NOMO-1 treated with DMSO at 0.1 percent for 48 hours (cell line): ENCODE results near the gene OOSP2.
A peak's percentile ranks its signal among the peaks of the same experiment; 100 is the strongest.

ENCODE experiments used
- DNase-seq: peaks from one replicate; lab custom pipeline; 2025; ENCODE audit not compliant: unreplicated experiment; lab: John Stamatoyannopoulos, UW

Gene OOSP2

DNA sequence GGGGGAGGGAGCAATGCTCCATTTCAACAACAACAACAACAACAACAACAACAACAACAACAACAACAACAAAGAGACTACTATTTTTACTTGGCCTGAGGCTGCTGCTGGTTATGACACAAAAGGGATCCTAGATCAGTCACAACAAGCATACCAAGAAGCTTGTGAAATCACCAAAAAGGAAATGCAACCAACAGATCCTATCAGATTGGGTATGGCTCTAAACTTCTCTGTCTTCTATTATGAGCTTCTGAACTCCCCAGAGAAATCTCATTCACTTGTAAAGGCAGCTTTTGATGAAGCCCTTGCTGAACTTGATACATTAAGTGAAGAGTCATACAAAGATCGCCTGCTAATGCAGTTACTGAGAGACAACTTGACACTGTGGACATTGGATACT, 37.8 kb downstream of the OOSP2 start:
- DNase-seq = peak; percentile 43

DNA sequence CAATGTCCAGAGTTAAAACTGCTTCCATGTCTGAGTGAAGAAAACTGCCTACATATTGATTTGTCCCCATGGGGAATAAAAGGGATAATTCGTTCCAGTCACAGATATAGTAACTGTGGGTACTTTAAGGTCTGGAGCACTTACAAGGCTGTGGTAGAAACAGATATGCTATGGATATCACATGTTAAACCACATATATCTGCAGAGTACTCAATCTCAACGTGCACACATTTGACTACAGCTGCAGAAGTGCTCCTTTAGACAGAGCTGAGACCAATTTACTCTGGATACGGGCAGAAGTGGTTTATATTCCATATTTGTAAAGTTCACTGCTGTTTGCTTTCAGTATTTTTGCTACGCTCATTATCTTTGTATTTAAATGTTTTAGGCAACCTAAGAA, 38.5 kb downstream of the OOSP2 start:
- DNase-seq = no peak

DNA sequence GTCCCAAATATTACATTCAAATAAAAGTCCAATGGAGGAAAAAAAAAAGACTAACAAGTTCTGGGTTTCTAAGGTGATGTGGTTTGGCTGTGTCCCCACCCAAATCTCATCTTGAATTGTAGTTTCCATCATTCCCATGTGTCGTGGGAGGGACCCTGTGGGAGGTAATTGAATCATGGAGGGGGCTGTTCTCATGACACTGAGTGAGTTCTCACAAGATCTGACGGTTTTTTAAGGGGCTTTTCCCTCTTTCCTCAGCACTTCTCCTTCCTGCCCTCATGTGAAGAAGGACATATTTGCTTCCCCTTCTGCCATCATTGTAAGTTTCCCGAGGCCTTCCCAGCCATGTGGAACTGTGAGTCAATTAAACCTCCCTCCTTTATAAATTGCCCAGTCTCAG, 40.3 kb downstream of the OOSP2 start:
- DNase-seq = no peak

DNA sequence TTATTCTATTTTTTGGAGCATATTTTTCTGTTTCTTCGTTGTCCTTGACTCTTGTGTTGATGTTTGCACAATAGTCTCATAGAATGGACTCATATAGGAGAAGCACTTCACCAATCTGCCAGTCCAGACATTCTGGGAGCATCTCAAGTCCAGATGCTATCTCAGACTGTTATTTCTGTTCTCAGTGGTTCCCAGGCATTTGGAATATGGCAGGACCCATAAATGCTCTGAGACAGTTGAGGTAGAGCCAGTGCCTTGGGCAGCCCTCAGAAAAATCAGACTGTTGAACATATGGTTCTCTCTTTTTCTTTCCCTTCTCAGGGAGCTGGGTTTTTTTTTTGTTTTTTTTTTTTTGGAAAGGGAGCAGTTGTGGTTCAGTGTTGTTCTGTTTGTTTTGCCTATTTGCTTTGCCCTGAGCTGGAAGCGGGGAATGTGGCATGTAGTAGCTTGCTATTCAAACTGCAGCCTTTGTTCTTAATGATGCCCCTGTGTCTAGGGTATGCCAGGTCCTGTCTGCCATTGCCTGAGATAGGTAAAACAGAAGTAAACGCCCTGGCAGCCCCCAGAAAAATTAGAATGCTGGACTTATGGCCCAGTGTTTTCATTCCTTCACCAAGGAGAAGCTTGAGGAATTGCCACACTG, 44.5 kb downstream of the OOSP2 start:
- no peak for DNase-seq

DNA sequence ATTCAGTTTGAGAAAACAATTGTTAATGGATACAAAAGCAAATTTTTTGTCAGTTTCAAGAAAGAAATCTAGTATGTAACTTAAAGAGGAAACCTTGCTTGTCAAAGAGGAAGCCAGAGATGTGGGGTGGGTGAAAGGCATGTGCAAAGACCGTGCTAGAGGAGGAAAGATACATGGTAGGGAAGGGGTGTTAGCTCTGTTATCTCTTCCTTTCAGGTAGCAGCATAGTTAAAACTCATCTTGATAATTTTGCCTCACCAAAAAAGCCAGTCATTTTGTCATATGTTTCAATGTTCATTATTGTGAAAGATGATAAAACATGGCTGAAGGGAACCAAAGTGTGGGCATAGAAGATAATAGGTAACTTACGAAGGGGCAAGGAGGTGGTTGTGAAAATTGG, 45.7 kb downstream of the OOSP2 start:
- no peak for DNase-seq

DNA sequence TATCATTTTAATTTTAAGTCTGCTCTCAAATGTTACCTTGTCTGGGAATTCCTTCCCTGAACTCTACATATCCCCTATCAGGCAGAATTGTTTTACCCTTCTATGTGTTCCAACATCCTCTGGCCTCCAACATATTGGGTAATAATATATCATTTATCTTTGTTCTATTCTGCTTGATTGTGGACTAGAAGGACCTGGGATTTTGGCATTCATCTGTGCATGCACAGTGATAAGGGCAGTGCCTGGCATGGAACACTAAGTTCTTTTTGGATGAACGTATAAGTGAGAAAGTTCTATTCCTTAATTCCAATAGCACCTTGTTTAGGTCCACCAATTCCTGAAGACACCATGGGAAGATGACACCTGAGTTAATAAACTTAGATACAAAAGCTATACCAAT, 47.0 kb downstream of the OOSP2 start:
- DNase-seq = no peak

DNA sequence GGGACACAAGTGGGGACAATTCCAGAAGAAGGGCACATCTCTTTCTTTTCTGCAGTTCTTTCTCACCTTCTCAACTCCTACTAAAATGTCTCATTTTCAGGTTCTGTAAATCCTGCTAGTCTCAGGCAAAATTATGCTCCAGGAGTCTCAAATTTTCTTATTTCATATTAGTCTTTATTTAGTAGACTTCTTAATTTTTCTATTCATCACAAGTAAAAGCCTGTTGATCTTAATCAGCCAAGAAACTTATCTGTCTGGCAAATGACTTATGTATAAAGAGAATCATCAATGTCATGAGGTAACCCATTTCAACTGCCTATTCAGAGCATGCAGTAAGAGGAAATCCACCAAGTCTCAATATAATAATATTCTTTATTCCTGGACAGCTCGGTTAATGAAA, 48.2 kb downstream of the OOSP2 start, which contains the start of gene MS4A2:
Gene MS4A2 (plus strand): TSS at position 301 of the 400 bp plus-strand sequence. CDS start 102 bp downstream, outside the sequence.
- DNase-seq = no peak

DNA sequence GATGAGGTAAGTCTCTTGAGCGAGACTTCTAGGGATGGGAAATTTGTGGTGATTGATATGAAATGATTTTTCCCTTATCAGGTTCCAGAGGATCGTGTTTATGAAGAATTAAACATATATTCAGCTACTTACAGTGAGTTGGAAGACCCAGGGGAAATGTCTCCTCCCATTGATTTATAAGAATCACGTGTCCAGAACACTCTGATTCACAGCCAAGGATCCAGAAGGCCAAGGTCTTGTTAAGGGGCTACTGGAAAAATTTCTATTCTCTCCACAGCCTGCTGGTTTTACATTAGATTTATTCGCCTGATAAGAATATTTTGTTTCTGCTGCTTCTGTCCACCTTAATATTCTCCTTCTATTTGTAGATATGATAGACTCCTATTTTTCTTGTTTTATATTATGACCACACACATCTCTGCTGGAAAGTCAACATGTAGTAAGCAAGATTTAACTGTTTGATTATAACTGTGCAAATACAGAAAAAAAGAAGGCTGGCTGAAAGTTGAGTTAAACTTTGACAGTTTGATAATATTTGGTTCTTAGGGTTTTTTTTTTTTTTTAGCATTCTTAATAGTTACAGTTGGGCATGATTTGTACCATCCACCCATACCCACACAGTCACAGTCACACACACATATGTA, 55.4 kb downstream of the OOSP2 start:
- DNase-seq = no peak

DNA sequence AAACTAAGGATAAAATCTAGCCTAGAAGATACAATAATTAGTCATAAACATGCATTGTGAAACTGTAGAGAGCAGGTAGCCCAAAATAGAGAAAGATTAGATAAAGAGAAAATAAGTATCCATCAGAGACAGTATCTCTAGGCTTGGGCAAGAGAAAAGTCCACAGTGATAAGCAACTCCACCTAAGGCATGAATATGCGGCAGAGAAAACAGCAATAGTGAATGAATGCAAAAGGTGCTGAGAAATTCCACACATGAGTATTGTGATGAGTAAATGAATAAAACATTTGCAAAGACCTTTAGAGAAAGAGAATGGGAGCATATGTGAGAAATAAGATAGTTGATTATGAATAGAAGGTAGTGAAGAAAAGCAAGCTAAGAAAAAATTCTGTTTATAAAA, 57.0 kb downstream of the OOSP2 start:
- DNase-seq = no peak
